NCI-H1417 treated with DMSO at 0.1 percent for 48 hours (cell line): Measurements from ENCODE around the gene GABPB2.

Experiments used
- DNase-seq: peaks from one replicate; lab custom pipeline; 2025; lab: John Stamatoyannopoulos, UW

The GABPB2 gene

DNA sequence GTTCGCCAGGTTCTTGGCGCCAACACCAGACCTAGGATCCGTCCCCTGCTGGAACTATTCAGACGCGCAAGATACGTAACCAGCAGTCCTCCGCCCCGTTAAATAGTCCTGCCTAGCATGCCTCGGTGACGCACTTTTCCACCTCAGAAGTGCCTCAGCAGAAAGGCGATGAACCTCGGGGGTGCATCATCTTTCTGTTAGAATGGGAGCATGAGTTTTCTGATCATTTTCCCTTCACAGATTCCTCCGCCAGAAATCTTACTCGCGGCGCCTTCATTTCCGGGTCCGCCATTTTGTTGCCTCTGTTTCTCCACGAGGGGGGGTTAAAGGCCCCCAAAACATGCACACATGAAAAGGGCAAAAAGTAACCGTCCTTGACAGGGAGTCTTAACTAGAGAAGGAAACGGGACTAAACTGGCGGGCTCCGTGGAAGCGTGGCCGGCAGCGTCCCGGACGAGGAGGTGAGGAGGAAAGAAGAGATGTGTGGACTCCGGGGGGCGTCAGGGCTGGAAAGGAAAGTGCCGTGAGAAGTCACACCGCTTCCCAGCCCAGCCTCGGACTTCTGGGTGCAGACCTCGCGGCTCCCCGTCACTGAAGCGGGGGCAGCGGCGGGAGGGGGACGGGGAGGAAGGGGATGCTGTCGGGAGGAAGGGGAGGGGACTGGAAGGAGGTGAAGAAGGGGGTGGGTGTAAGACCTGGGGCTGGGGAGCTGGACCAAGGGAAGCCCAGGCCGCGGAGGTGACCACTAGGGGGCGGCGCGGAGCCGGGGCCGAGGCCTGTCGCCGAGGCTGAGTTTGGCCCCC, at the start of gene GABPB2:
TSS of gene GABPB2 (plus strand) at position 288 of the 803 bp plus-strand sequence. CDS start 17,429 bp downstream, outside the sequence.
- DNase-seq, result no peak

GRCh38 chr1:151024540-151025146, 45.9 kb upstream of the GABPB2 start:
- DNase-seq, result no peak

DNA sequence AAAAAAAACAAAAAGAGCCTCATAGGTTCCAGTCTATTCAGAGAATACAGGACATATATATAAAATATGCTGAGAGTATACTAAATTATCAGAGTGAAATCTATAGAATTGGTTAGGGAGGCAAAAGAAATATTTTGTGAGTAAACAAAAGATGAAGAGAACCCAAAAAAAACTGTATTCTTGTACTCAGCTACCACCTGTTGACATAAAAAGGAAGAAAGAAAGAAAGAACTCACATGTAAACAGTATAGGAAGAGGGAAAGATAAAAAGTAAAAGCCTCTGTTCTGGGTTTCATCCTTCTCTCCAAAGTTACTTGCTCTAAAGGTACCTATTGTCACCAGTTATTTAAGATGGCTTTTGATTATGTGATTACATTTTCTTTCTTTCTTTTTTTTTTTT, 44.1 kb upstream of the GABPB2 start:
- DNase-seq, result no peak

GRCh38 chr1:151032164-151032563, 38.4 kb upstream of the GABPB2 start:
- no peak for DNase-seq

GRCh38 chr1:151035167-151035566, 35.4 kb upstream of the GABPB2 start:
- no peak for DNase-seq

- DNase-seq, result no peak
These were observed 34.2 kb upstream of the GABPB2 start, which contains the start of gene BNIPL for GRCh38 chr1:151036356-151036755. TSS of gene BNIPL (plus strand) at chr1:151036586. CDS start at chr1:151036726, 140 bp downstream.

- DNase-seq, result no peak
These were observed 33.5 kb upstream of the GABPB2 start for GRCh38 chr1:151037032-151037431.

DNA sequence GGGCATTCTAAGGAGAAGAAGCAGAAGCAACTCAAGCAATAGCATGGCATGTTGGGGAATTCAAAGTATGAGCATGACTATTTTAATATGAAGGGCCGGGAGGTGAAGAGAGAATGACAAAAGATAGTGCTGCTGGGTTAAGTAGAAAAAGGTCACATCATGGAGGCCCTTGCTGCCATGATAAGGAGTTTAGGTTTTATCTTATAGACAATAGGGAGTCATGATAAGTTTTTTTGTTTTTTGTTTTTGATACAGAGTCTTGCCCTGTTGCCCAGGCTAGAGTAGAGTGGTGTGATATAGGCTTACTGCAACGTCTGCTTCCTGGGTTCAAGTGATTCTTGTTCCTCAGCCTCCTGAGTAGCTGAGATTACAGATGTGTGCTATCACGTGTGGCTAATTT, 31.0 kb upstream of the GABPB2 start:
- DNase-seq, result no peak

- no peak for DNase-seq
These were observed 27.4 kb upstream of the GABPB2 start for GRCh38 chr1:151043163-151043562.

- no peak for DNase-seq
These were observed 23.0 kb upstream of the GABPB2 start, which contains the start of gene C1orf56 for GRCh38 chr1:151047591-151047924. TSS of gene C1orf56 (plus strand) at chr1:151047751. CDS start at chr1:151047848, 97 bp downstream.

DNA sequence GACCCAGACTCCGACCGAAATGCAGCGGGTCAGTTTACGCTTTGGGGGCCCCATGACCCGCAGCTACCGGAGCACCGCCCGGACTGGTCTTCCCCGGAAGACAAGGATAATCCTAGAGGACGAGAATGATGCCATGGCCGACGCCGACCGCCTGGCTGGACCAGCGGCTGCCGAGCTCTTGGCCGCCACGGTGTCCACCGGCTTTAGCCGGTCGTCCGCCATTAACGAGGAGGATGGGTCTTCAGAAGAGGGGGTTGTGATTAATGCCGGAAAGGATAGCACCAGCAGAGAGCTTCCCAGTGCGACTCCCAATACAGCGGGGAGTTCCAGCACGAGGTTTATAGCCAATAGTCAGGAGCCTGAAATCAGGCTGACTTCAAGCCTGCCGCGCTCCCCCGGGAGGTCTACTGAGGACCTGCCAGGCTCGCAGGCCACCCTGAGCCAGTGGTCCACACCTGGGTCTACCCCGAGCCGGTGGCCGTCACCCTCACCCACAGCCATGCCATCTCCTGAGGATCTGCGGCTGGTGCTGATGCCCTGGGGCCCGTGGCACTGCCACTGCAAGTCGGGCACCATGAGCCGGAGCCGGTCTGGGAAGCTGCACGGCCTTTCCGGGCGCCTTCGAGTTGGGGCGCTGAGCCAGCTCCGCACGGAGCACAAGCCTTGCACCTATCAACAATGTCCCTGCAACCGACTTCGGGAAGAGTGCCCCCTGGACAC, 22.5 kb upstream of the GABPB2 start:
- no peak for DNase-seq

- DNase-seq, result no peak
These were observed 21.9 kb upstream of the GABPB2 start for GRCh38 chr1:151048645-151049032.

DNA sequence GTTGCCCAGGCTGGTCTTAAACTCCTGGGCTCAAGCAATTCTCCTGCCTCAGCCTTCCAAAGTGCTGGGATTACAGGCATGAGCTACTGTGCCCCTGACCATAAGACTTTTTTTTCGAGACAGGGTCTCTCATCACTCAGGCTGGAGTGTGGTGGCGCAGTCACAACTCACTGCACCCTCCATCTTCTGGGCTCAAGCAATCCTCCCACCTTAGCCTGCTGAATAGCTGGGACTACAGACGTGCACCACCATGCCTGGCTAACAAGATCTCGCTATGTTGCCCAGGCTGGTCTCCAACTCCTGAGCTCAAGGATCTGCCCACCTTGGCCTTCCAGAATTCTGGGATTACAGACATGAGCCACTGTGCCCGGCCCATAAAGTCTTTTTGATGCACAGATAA, 21.1 kb upstream of the GABPB2 start:
- DNase-seq, result no peak

DNA sequence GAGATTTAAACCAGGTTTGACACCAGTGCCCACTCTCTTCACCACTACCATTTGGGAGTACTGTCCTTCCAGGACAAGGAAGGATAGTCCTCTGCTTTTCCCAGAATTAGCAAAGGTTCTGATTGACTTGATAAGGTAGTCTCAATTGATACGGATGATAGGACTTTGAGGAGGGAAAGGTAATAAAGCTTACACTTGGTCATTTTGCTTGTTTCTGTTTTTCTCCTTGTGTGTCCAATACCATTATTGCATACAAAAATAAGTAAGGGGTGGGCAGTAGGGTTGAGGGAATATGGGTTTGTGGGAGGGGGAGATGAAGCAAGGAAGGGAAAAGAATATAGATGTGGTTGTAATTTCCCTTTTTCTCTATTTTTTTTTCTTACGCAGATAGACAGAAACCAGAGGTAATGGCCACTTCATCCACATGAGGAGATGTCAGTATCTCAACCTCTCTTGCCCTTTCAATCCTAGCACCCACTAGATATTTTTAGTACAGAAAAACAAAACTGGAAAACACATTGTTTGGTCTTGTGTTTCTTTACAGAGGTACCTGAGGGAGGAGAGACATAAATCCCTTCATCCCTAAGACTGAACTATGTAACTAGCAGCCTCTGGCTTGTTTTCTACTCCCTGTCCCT, 20.4 kb upstream of the GABPB2 start:
- DNase-seq, result no peak

- no peak for DNase-seq
These were observed 19.1 kb upstream of the GABPB2 start for GRCh38 chr1:151051356-151052009.

GRCh38 chr1:151054971-151055547, 15.5 kb upstream of the GABPB2 start:
- no peak for DNase-seq

- no peak for DNase-seq
These were observed 15.0 kb upstream of the GABPB2 start for GRCh38 chr1:151055581-151055980.

- DNase-seq, result no peak
These were observed 14.4 kb upstream of the GABPB2 start for GRCh38 chr1:151056149-151056548.

DNA sequence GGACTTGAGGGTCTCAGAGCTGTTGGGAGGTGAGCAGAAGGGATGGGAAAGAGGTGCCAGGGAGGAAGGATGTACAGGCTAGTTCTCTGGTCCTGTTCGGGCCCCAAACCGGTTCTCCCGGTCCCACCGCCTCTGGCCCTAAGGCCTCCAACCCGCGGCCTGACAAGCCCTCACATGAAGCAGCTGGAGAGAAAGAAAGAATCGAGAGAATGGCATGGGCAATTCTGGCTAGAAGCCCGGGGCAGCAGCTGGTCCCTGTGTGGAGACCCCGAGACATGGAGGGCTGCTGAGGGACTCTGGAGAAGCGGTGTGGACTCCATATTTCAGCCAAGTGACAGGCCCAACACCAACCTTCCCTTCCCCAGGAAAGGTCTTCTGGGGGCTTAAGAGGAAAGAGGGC, 11.9 kb upstream of the GABPB2 start:
- no peak for DNase-seq

DNA sequence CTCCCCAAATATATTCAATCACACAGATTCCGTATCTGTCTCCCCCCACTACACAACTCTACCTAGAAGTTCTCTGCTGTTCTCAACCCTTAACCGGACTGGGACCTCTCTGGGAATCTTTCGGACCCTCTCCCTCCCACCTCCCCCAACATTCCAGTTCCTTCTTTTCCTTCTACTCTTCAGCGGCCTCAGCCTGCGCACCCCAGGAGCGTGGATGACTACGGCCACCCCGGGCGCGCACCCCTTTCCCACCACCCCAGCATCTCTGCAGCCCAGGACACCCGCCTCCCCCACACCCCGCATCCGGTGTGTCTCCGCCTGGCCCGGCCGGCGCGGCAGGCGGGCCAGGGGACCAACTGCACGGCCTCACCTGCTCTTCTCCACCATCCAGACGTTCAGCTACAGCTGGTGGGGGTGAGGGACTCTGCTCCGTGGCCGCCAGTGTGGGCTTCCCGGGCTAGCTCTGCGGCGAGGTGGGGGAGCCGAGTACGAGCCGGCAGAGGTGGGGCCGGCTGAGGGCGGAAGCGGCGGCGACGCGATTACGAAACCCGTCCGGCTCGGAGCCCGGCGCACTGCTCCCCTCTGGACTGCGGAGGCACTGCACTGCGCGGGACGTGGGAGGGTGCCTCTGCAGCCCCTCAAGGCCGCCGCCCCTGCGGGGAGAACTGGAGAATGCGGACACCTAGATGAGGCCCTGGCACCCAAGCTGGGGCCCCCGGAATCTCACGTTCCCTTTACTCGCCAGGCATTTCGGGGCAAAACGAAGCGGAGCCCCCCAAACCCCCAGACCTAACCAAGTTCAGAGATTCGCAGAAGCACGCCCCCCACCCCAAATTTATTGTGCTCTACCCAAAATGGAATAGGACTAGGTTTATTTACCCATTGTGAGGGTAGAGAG, 11.2 kb upstream of the GABPB2 start, which contains the start of gene CDC42SE1:
TSS of gene CDC42SE1 (minus strand) at position 514 of the 898 bp plus-strand sequence. CDS start 3,892 bp downstream, outside the sequence.
- no peak for DNase-seq
